Natural killer cell (primary cell): ENCODE results near the gene HPSE2. TPM values are rescaled to one million over a fixed set of nuclear protein-coding genes. Genes with fewer than 3 reads are reported as not detected.

Source experiments
- ATAC-seq, 3 donors: fragments of 150-1000 bp in 2 of 3; fragments of 200-7000 bp in 1 of 3; cut with Tn5 transposase; 1 replicate in 1 of 3; 2 replicates in 2 of 3; pipeline ENCODE4 v1.10.0; 2021; ENCODE audit warnings: mild to moderate bottlenecking in 2 of 3, moderate library complexity in 2 of 3
- DNase-seq, 2 donors: peaks; one replicate each; pipeline versions ENCODE4 v3.0.0 to v3.0.0-alpha.2; 2013 to 2021; ENCODE audit warnings: mixed read lengths in 1 of 2
- H3K27ac ChIP-seq: one replicate; pipeline ENCODE4 v1.5.1; 2013; ENCODE audit warnings: mild to moderate bottlenecking, low read length
- H3K27me3 ChIP-seq: one replicate; pipeline ENCODE4 v1.6.1; 2013; ENCODE audit warnings: low read length; ENCODE audit not compliant: control insufficient read depth, insufficient read depth
- H3K36me3 ChIP-seq: one replicate; pipeline ENCODE4 v1.6.1; 2013; ENCODE audit warnings: low read length; ENCODE audit not compliant: control insufficient read depth, insufficient read depth
- H3K4me1 ChIP-seq: one replicate; pipeline ENCODE4 v1.6.1; 2013; ENCODE audit warnings: low read length; ENCODE audit not compliant: control insufficient read depth, insufficient read depth
- H3K4me3 ChIP-seq: one replicate; pipeline ENCODE4 v1.5.1; 2013; ENCODE audit warnings: low read length
- H3K9me3 ChIP-seq: one replicate; pipeline ENCODE4 v1.6.1; 2013; ENCODE audit warnings: low read length; ENCODE audit not compliant: control insufficient read depth, insufficient read depth
- H3K27ac Mint-ChIP-seq, 2 donors: one replicate each; pipeline ENCODE4 v1.8.0; 2022; ENCODE audit warnings: mild to moderate bottlenecking in 2 of 2, mixed read lengths in 2 of 2, moderate library complexity in 1 of 2
- H3K27me3 Mint-ChIP-seq, 2 donors: one replicate each; pipeline ENCODE4 v1.8.0; 2022; ENCODE audit warnings: low read depth in 2 of 2, mixed read lengths in 2 of 2
- H3K36me3 Mint-ChIP-seq: one replicate; pipeline ENCODE4 v1.8.0; 2022; ENCODE audit warnings: mixed read lengths
- H3K4me1 Mint-ChIP-seq, 2 donors: one replicate each; pipeline ENCODE4 v1.8.0; 2022; ENCODE audit warnings: mixed read lengths in 2 of 2
- H3K4me3 Mint-ChIP-seq: one replicate; pipeline ENCODE4 v1.8.0; 2022; ENCODE audit warnings: mild to moderate bottlenecking, moderate library complexity, mixed read lengths
- H3K9me3 Mint-ChIP-seq, 2 donors: one replicate each; pipeline ENCODE4 v1.8.0; 2022; ENCODE audit warnings: mixed read lengths in 2 of 2
- CTCF ChIP-seq: fragments of 200-600 bp; IDR thresholded peaks from one replicate; pipeline ENCODE4 v1.8.0; 2022; ENCODE audit warnings: antibody characterized with exemption
- WGBS: methylation state at CpG from one replicate; pipeline ENCODE4 v1.1.7; 2013; ENCODE audit warnings: missing lambda C conversion rate; ENCODE audit not compliant: insufficient coverage; 5-methylcytosine and 5-hydroxymethylcytosine counted together
- intact Hi-C: fragments of 100-400 bp; cut with micrococcal nuclease; formaldehyde crosslinking; loops from one replicate; pipeline ENCODE4 v1.14.2; 2022
- total RNA-seq, 4 donors: library from RNA; stranded (reverse); fragments of 120-200 nt in 1 of 4; gene quantifications; one replicate each; pipeline versions ENCODE4 v1.2.3 to v1.2.4, GENCODE V29; 2013 to 2022

HPSE2 gene
- total RNA-seq, 3 donors from 2014 or later (not counting 1 experiment from before 2014, with no cell fraction given), result not detected

- peak; percentile 54 to 73 (median 64) for ATAC-seq
- intact Hi-C loops, result loop anchor here (1.0 kb wide), 1 partner anchor 197 kb away; no protein-coding TSS in a partner anchor
- DNase-seq, result peak; percentile 16 to 68
- Histone ChIP-seq H3K27me3 (peaks cover 4% of the 10 kb centered on the region), H3K9me3 (no peaks in the 10 kb centered on the region), H3K36me3 (no peaks in the 10 kb centered on the region), H3K4me3 (no peak overlapping the region), H3K4me1 (no peaks in the 10 kb centered on the region), H3K27ac (no peak overlapping the region)
- H3K4me1 Mint-ChIP-seq, result no peaks in the 10 kb centered on the region
- H3K9me3 Mint-ChIP-seq, result no peaks in the 10 kb centered on the region
- H3K27me3 Mint-ChIP-seq, result peaks cover 14 to 36% of the 10 kb centered on the region in 2 donors
- H3K27ac Mint-ChIP-seq, result no peak overlapping the region
- 44% methylated on average over 13 of the region's 13 CpGs for WGBS
- H3K36me3 Mint-ChIP-seq, result no peaks in the 10 kb centered on the region
- H3K4me3 Mint-ChIP-seq, result no peak overlapping the region
- peak; percentile 64 for TF ChIP-seq CTCF
These were observed 571.2 kb downstream of the HPSE2 start for GRCh38 chr10:98664329-98665042.

- ATAC-seq, result no peak
- Mint-ChIP-seq H3K27me3 (peaks cover 5 to 12% of the 10 kb centered on the region in 2 donors), H3K9me3 (no peaks in the 10 kb centered on the region), H3K4me1 (no peaks in the 10 kb centered on the region), H3K27ac (no peak overlapping the region), H3K4me3 (no peak overlapping the region), H3K36me3 (no peaks in the 10 kb centered on the region)
- no peaks in the 10 kb centered on the region for H3K4me1 ChIP-seq
- no peak overlapping the region for H3K27ac ChIP-seq
- no peak overlapping the region for H3K4me3 ChIP-seq
- no peak for TF ChIP-seq CTCF
- no peak for DNase-seq
- H3K27me3 ChIP-seq, result peaks cover under 1% of the 10 kb centered on the region
- no peaks in the 10 kb centered on the region for H3K36me3 ChIP-seq
- H3K9me3 ChIP-seq, result no peaks in the 10 kb centered on the region
- intact Hi-C loops, result no loop called here
These were observed 575.7 kb downstream of the HPSE2 start for GRCh38 chr10:98659951-98660350.

GRCh38 chr10:98655492-98655891 is 580.2 kb downstream of the HPSE2 start:
- H3K27ac Mint-ChIP-seq, result no peak overlapping the region

More at GRCh38 chr10:98655492-98655891, 580.2 kb downstream of the HPSE2 start:
- no peak for TF ChIP-seq CTCF
- Mint-ChIP-seq H3K36me3 (no peaks in the 10 kb centered on the region), H3K4me3 (no peak overlapping the region), H3K9me3 (no peaks in the 10 kb centered on the region), H3K27me3 (peaks cover 15 to 23% of the 10 kb centered on the region in 2 donors), H3K4me1 (no peaks in the 10 kb centered on the region)
- H3K27me3 ChIP-seq, result peaks cover 5% of the 10 kb centered on the region
- H3K27ac ChIP-seq, result no peak overlapping the region
- H3K9me3 ChIP-seq, result no peaks in the 10 kb centered on the region
- no peaks in the 10 kb centered on the region for H3K36me3 ChIP-seq
- no peak overlapping the region for H3K4me3 ChIP-seq
- intact Hi-C loops, result no loop called here
- ATAC-seq (no peak), DNase-seq (no peak)
- no peaks in the 10 kb centered on the region for H3K4me1 ChIP-seq
